Vagina (tissue), 2 donors: Measurements from ENCODE around the gene PGAP2. TPM values are rescaled to one million over a fixed set of nuclear protein-coding genes. Genes with fewer than 3 reads are reported as not detected.
"Not testable (repeated sequence)": the region's sequence is repeated elsewhere in the genome, so short reads cannot be mapped to it uniquely, and the experiment has no call there.

Source experiments
- DNase-seq, 2 donors: peaks; one replicate each; pipeline ENCODE4 v3.0.0-alpha.2; 2017; ENCODE audit errors: extremely low spot score in 2 of 2
- H3K27ac ChIP-seq: fragments of 200-600 bp; sonication (generic); one replicate; pipeline ENCODE4 v1.5.1; 2019
- H3K27me3 ChIP-seq: fragments of 200-600 bp; sonication (generic); one replicate; pipeline ENCODE4 v1.5.1; 2019
- H3K36me3 ChIP-seq, 2 donors: fragments of 200-600 bp; sonication (generic); one replicate each; pipeline ENCODE4 v1.5.1; 2017 to 2019
- H3K4me1 ChIP-seq: fragments of 200-600 bp; sonication (generic); one replicate; pipeline ENCODE4 v1.5.1; 2019
- H3K4me3 ChIP-seq, 2 donors: fragments of 200-600 bp; sonication (generic); 1 replicate in 1 of 2; 2 replicates in 1 of 2; pipeline ENCODE4 v1.5.1; 2016 to 2019
- H3K9me3 ChIP-seq: fragments of 200-600 bp; sonication (generic); one replicate; pipeline ENCODE4 v1.5.1; 2019
- CTCF ChIP-seq, 3 experiments: fragments of 450-650 bp in 2 of 3; fragments of 200-600 bp in 1 of 3; sonication (generic) in 1 of 3; IDR thresholded peaks; one replicate each; pipeline ENCODE4 v1.5.1; 2017 to 2019; ENCODE audit warnings: antibody characterized with exemption in 3 of 3, mild to moderate bottlenecking in 2 of 3, moderate library complexity in 2 of 3
- POLR2A ChIP-seq, 2 donors: fragments of 450-650 bp; IDR thresholded peaks; one replicate each; pipeline ENCODE4 v1.6.1; 2017; ENCODE audit warnings: antibody characterized with exemption in 2 of 2, mild to moderate bottlenecking in 2 of 2, moderate library complexity in 2 of 2
- POLR2AphosphoS5 ChIP-seq, 2 donors: sonication (generic); formaldehyde crosslinking; IDR thresholded peaks; one replicate each; pipeline ENCODE4 v1.9.0; 2017; ENCODE audit warnings: antibody characterized with exemption in 2 of 2, mild to moderate bottlenecking in 2 of 2, low read depth in 1 of 2; ENCODE audit not compliant: insufficient read depth in 1 of 2
- intact Hi-C: fragments of 100-400 bp; cut with DNase I; formaldehyde crosslinking; loops from one replicate; pipeline ENCODE4 v1.15.1; 2023
- total RNA-seq: library from RNA; depleted of rRNA; stranded (reverse); fragments of >200 nt; gene quantifications from one replicate; pipeline ENCODE4 v1.2.3, GENCODE V29; 2016

Gene PGAP2
- total RNA-seq, 1 donor from 2014 or later: 19.6 TPM

- peaks cover 74% of the 10 kb centered on the region for H3K4me1 ChIP-seq
- no peak for DNase-seq
- H3K27ac ChIP-seq: peak overlapping the region; percentile 99
- no peaks in the 10 kb centered on the region for H3K36me3 ChIP-seq
- intact Hi-C loops: loop anchor here (10.0 kb wide), 1 partner anchor 88 kb away; no protein-coding TSS in a partner anchor
- TF ChIP-seq POLR2AphosphoS5 (IDR thresholded peaks at IDR 0.05; ENCODE audit: insufficient read depth in 1 of 2, low read depth in 1 of 2): no peak
- no peak for TF ChIP-seq POLR2A (IDR thresholded peaks at IDR 0.05)
- no peak for TF ChIP-seq CTCF (IDR thresholded peaks at IDR 0.05)
- no peaks in the 10 kb centered on the region for H3K27me3 ChIP-seq
- no peaks in the 10 kb centered on the region for H3K9me3 ChIP-seq
- peak overlapping the region; percentile 98 to 99 for H3K4me3 ChIP-seq
Measured at GRCh38 chr11:3856856-3857553, 48.6 kb downstream of the PGAP2 start.

- TF ChIP-seq POLR2AphosphoS5 (IDR thresholded peaks at IDR 0.05; ENCODE audit: insufficient read depth in 1 of 2, low read depth in 1 of 2) (no peak), POLR2A (IDR thresholded peaks at IDR 0.05) (no peak), CTCF (IDR thresholded peaks at IDR 0.05) (no peak)
- Histone ChIP-seq H3K9me3 (no peaks in the 10 kb centered on the region), H3K27ac (no peak overlapping the region), H3K4me3 (peak overlapping the region; percentile 25 to 99), H3K27me3 (no peaks in the 10 kb centered on the region), H3K4me1 (peaks cover 76% of the 10 kb centered on the region), H3K36me3 (no peaks in the 10 kb centered on the region)
- DNase-seq: no peak
- intact Hi-C loops: loop anchor here (10.0 kb wide), 1 partner anchor 87 kb away; no protein-coding TSS in a partner anchor
Measured at GRCh38 chr11:3857628-3858027, 49.3 kb downstream of the PGAP2 start.

- H3K36me3 ChIP-seq: no peaks in the 10 kb centered on the region
- H3K27me3 ChIP-seq: no peaks in the 10 kb centered on the region
- no peak for DNase-seq
- H3K4me1 ChIP-seq: peaks cover 74% of the 10 kb centered on the region
- peak overlapping the region; percentile 25 for H3K27ac ChIP-seq
- TF ChIP-seq POLR2AphosphoS5 (IDR thresholded peaks at IDR 0.05; ENCODE audit: insufficient read depth in 1 of 2, low read depth in 1 of 2) (no peak), CTCF (IDR thresholded peaks at IDR 0.05) (no peak), POLR2A (IDR thresholded peaks at IDR 0.05) (no peak)
- peak overlapping the region; percentile 8 to 25 for H3K4me3 ChIP-seq
- H3K9me3 ChIP-seq: no peaks in the 10 kb centered on the region
- intact Hi-C loops: loop anchor here (10.0 kb wide), 1 partner anchor 85 kb away; no protein-coding TSS in a partner anchor
Measured at GRCh38 chr11:3859373-3859881, 51.1 kb downstream of the PGAP2 start.

GRCh38 chr11:3860375-3860774 lies 52.0 kb downstream of the PGAP2 start:
- no peak for DNase-seq
- H3K4me3 ChIP-seq: no peak overlapping the region
- H3K27me3 ChIP-seq: no peaks in the 10 kb centered on the region
- H3K36me3 ChIP-seq: no peaks in the 10 kb centered on the region
- no peak overlapping the region for H3K27ac ChIP-seq
- H3K9me3 ChIP-seq: no peaks in the 10 kb centered on the region
- no peak for TF ChIP-seq CTCF (IDR thresholded peaks at IDR 0.05)
- TF ChIP-seq POLR2AphosphoS5 (IDR thresholded peaks at IDR 0.05; ENCODE audit: insufficient read depth in 1 of 2, low read depth in 1 of 2): no peak
- TF ChIP-seq POLR2A (IDR thresholded peaks at IDR 0.05): no peak
- intact Hi-C loops: no loop called here
- H3K4me1 ChIP-seq: peaks cover 79% of the 10 kb centered on the region

- H3K4me1 ChIP-seq: peaks cover 83% of the 10 kb centered on the region
- H3K9me3 ChIP-seq, intact Hi-C loops, H3K4me3 ChIP-seq, DNase-seq, H3K27me3 ChIP-seq, H3K36me3 ChIP-seq, H3K27ac ChIP-seq: not testable (repeated sequence)
Measured at GRCh38 chr11:3860898-3861393, 52.6 kb downstream of the PGAP2 start.
